BJ (cell line): ENCODE results near the gene MAML1. TPM values are rescaled to one million over a fixed set of nuclear protein-coding genes. Genes with fewer than 3 reads are reported as not detected.
A peak's percentile ranks its signal among the peaks of the same experiment; 100 is the strongest.

Source experiments
- CTCF ChIA-PET: fragments of 350-600 bp; formaldehyde crosslinking; extraction: SDS; loops from one replicate; lab custom pipeline; 2021; ENCODE audit warnings: antibody characterized with exemption, inconsistent platforms; lab: Yijun Ruan, JAX
- POLR2A ChIA-PET: fragments of 300-600 bp; sonication (Branson Sonifier 250); formaldehyde crosslinking; extraction: SDS; loops from one replicate; lab custom pipeline; 2021; ENCODE audit warnings: antibody characterized with exemption; lab: Charles Lee
- DNase-seq: peaks from one replicate; pipeline ENCODE4 v3.0.0-alpha.2; 2011; ENCODE audit warnings: low read depth
- H3K27me3 ChIP-seq: 2 replicates; pipeline ENCODE4 v1.6.0; 2011; ENCODE audit warnings: low read length; ENCODE audit not compliant: control insufficient read depth, insufficient read depth
- H3K36me3 ChIP-seq: 2 replicates; pipeline ENCODE4 v1.5.1; 2011; ENCODE audit warnings: low read length; ENCODE audit not compliant: control insufficient read depth, insufficient read depth
- H3K4me3 ChIP-seq: 2 replicates; pipeline ENCODE4 v1.5.1; 2011; ENCODE audit warnings: low read depth, mild to moderate bottlenecking, control low read depth, low read length
- CTCF ChIP-seq: IDR thresholded peaks from 2 replicates; pipeline ENCODE4 v1.5.1; 2011; ENCODE audit warnings: low read depth, mild to moderate bottlenecking, control low read depth, inconsistent platforms, low read length, moderate library complexity; ENCODE audit not compliant: insufficient read depth
- polyA plus RNA-seq: library from polyadenylated mRNA; depleted of rRNA; stranded (reverse); fragments of >200 nt; gene quantifications from 2 replicates; pipeline ENCODE4 v1.2.3, GENCODE V29; 2011

MAML1 gene
- polyA plus RNA-seq, 1 experiment, result 5.3 TPM

- CTCF ChIA-PET, result no interaction called here
- no peak for TF ChIP-seq CTCF
- POLR2A ChIA-PET, result interaction anchor here (1.2 kb wide), 1 partner anchor 12 kb away, joined by 3 read pairs; no protein-coding TSS in a partner anchor
- H3K27me3 ChIP-seq, result no peaks in the 10 kb centered on the region
- DNase-seq, result no peak
- peaks cover 23% of the 10 kb centered on the region for H3K36me3 ChIP-seq
- H3K4me3 ChIP-seq, result peak overlapping the region; percentile 99
Observed at GRCh38 chr5:179819296-179820126, 86.9 kb downstream of the MAML1 start.

- ChIA-PET POLR2A (interaction anchor here (0.6 to 1.2 kb wide), 3 partner anchors 13 to 196 kb away, joined by 3 read pairs; no protein-coding TSS in a partner anchor), CTCF (interaction anchor here (1.2 kb wide), 1 partner anchor 13 kb away, joined by 3 read pairs; no protein-coding TSS in a partner anchor)
- TF ChIP-seq CTCF, result no peak
- no peak for DNase-seq
- H3K27me3 ChIP-seq, result no peaks in the 10 kb centered on the region
- H3K36me3 ChIP-seq, result peaks cover 27% of the 10 kb centered on the region
- peak overlapping the region; percentile 99 for H3K4me3 ChIP-seq
Observed at GRCh38 chr5:179820127-179820482, 87.5 kb downstream of the MAML1 start.

GRCh38 chr5:179820483-179821297, 88.1 kb downstream of the MAML1 start, which contains the start of gene SQSTM1:
Gene SQSTM1, plus strand, starts transcription at chr5:179820905. Its CDS starts 32 bp downstream, at chr5:179820937.
- ChIA-PET CTCF (interaction anchor here (0.7 to 1.2 kb wide), 2 partner anchors 12 to 701 kb away, joined by 3 read pairs; no protein-coding TSS in a partner anchor), POLR2A (interaction anchor here (0.6 to 1.2 kb wide), 4 partner anchors 14 to 197 kb away, joined by 3 read pairs; no protein-coding TSS in a partner anchor)
- no peaks in the 10 kb centered on the region for H3K27me3 ChIP-seq
- TF ChIP-seq CTCF, result no peak
- peaks cover 33% of the 10 kb centered on the region for H3K36me3 ChIP-seq
- H3K4me3 ChIP-seq, result peak within 1 kb of the TSS; percentile 99
- no peak for DNase-seq

GRCh38 chr5:179821298-179822058, 88.9 kb downstream of the MAML1 start:
- peak; percentile 60 for DNase-seq
- no peak for TF ChIP-seq CTCF
- Histone ChIP-seq H3K27me3 (no peaks in the 10 kb centered on the region), H3K36me3 (peaks cover 37% of the 10 kb centered on the region), H3K4me3 (peak overlapping the region; percentile 99)
- ChIA-PET CTCF (interaction anchor here (0.5 to 1.7 kb wide), 4 partner anchors 12 to 199 kb away, joined by 3 to 7 read pairs (median 4); no protein-coding TSS in a partner anchor), POLR2A (interaction anchor here (1.0 kb wide), 2 partner anchors 11 to 198 kb away, joined by 3 read pairs; no protein-coding TSS in a partner anchor)
